NCI-H345 treated with DMSO at 0.1 percent for 48 hours (cell line): ENCODE measurements around the gene EIF4E3.

Source experiments
- DNase-seq: peaks from one replicate; lab custom pipeline; 2025; ENCODE audit not compliant: unreplicated experiment; lab: John Stamatoyannopoulos, UW

Gene EIF4E3

GRCh38 chr3:71690341-71690841, 34.8 kb downstream of the EIF4E3 start:
- no peak for DNase-seq

GRCh38 chr3:71689291-71689690, 35.9 kb downstream of the EIF4E3 start:
- DNase-seq, result no peak

DNA sequence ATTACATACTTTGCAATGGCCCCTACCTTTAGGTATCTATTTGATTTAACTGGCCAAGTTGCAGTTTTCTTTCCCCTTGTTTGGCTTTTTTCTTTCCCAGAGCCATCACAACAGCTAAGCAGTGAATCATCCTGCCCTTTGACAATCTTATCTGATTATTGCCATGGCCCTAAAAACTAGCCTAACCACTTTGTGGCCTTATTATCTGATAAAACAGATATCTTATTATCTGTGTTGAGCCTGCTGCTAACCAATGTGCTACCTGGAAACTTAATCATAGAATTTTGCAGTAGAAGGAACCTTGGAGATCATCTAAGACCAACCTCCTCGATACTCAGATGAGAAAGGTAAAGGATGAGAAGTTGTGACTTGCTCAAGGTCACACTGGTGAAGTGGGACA, 37.1 kb downstream of the EIF4E3 start:
- DNase-seq, result no peak

DNA sequence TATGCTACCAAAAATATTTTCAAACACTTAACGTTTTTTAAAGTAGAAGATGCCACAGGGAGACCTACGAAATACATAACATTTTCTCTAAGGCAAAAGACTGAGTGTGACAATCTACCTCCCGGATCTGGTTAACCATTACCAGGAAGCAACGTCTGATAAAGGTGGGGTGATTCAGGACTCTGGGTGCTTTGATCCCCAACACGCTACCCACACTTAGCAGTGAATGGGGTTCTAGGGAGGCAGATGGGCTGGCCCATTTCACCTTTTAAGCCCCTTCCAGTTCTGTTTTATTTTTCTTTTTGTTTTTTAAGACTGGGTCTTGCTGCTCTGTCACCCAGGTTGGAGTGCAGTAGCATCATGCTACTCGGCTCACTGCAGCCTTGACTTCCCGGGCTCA, 39.5 kb downstream of the EIF4E3 start:
- no peak for DNase-seq

- DNase-seq, result no peak
Observed at GRCh38 chr3:71684757-71685386, 40.3 kb downstream of the EIF4E3 start.

GRCh38 chr3:71684046-71684756, 41.0 kb downstream of the EIF4E3 start:
- DNase-seq, result no peak

- DNase-seq, result no peak
Observed at GRCh38 chr3:71681224-71681668, 44.0 kb downstream of the EIF4E3 start.

GRCh38 chr3:71680603-71681002, 44.6 kb downstream of the EIF4E3 start:
- DNase-seq, result no peak

DNA sequence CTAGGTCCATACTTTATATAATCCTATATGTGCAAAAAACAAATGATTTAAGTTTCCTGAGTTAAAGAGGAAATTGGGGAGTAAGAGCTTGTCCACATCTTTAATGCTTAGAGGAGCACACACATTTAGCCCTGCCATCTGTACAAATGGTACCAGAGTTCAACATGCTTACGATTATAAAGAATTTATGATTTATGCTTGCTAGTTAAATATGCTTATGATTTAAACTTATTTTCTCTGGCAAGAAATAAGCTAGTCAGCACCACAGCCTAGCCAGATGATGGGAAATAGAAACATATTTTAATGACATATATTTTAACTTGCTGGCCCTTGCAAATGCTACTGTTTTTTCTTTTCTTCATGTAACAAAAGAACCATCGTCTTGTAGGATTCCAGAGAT, 48.3 kb downstream of the EIF4E3 start:
- no peak for DNase-seq

- DNase-seq, result no peak
Observed at GRCh38 chr3:71673486-71673885, 51.7 kb downstream of the EIF4E3 start.

DNA sequence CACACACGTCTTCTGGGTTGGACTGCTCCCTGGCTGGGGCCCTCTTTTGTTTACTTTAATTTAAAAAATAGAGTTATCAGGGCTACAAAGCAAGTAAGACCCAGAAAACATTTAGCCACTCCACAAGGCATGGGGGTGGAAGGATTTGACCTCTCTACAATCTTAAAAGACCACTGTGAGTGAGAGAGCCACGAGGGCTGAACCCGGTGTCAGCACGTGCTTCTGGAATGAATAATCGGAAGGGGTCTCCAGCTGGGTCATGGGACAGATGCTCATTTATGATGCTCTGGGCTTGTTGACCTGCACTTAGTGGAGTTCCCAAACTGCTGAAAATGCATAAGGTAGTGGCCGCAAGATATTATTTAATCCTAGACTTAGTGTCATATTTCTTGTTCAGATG, 52.4 kb downstream of the EIF4E3 start:
- no peak for DNase-seq

DNA sequence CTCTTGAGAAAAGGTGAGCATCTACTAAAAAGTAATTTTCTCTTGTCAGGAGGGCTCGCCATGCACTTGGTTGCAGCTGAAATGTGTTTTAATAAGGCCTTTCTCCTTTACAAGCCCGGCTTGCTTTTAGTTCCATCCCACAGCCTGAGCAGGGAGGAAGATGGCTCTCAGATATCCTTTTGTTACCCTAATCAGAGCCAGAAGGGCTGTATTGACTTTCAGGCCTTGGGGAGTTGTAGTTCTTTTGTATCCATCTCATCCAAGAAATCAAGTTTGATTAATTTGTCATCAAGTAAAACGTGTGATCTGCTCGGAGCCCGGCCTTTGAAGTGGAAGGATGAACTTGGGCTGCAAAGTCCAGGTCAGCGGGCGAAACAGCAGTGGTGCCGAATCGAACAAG, 52.9 kb downstream of the EIF4E3 start:
- no peak for DNase-seq

GRCh38 chr3:71671216-71671845, 53.9 kb downstream of the EIF4E3 start:
- no peak for DNase-seq

DNA sequence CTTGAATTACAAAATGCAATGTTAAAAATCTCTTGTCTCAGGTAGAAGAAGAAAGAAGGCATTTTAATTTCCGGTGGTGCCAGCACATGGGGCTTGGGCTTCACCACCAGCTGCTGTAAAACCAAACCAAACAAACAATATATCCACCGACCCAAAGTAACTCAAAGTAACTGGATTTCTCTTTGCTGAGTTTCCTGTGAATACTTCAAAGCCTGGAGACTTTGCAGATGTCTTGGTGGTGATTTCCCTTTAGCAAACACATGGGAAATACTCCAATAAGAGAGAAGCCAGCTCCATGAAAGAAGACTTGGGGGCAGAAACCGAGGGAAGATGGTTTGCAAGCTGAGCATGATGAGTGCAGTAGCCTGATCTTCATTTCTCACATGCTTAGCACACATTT, 62.6 kb downstream of the EIF4E3 start:
- DNase-seq, result no peak

DNA sequence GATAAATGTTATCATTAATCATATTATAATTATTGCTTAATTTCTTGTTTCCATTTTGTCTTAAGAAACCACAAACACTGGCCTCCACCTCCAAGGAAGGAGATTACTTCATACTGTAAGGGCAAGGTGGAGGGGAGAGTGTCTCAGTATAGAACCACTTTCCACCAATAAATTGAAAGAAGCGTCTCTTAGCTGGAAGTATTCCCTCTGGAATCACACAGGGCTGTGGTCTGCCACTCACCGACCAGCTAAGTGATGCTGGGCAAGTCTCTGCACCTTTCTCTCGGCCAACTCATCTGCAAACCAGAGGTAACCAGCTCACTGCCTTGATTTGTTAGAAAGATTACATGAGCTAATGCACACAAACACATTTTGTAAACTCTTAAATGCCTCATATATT, 63.1 kb downstream of the EIF4E3 start:
- no peak for DNase-seq

GRCh38 chr3:71659864-71660591, 65.2 kb downstream of the EIF4E3 start:
- no peak for DNase-seq

GRCh38 chr3:71657831-71658530, 67.2 kb downstream of the EIF4E3 start:
- DNase-seq, result peak; percentile 65

DNA sequence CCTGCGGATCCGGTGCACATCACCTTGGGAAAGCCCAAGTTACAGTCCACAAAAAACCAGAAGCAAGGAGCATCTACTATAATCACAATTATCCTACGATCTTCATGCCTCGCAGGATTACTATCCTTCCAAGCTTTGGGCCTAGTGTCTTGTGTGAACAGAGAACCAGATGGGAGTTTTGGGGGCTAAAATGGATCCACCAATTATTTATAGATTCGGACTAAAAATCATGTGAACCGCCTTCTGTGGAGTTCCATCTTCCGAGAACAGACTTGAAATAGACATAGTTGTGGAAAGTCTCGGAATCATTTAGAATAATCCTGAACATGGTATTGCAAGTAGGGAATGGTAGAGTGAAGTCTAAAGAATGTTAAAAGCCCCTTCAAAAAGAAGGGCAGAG, 70.1 kb downstream of the EIF4E3 start:
- no peak for DNase-seq

GRCh38 chr3:71653414-71653807, 71.8 kb downstream of the EIF4E3 start:
- no peak for DNase-seq

- peak; percentile 3 for DNase-seq
Observed at GRCh38 chr3:71652781-71653413, 72.3 kb downstream of the EIF4E3 start.
